SU-DHL-6 (cell line): ENCODE measurements around the gene MYDGF.

Experiments used
- H2AFZ ChIP-seq: fragments of 200-600 bp; sonication (generic); 2 replicates; pipeline ENCODE4 v1.6.1; 2014; ENCODE audit warnings: low read depth, mild to moderate bottlenecking, moderate library complexity, mixed read lengths, antibody characterized with exemption, low read length; ENCODE audit not compliant: severe bottlenecking
- H3F3A ChIP-seq: fragments of 200-600 bp; shearing (Covaris generic); 2 replicates; pipeline ENCODE4 v1.6.0; 2016; ENCODE audit warnings: antibody characterized with exemption, mild to moderate bottlenecking; ENCODE audit not compliant: insufficient read depth
- H3K27ac ChIP-seq: fragments of 200-600 bp; sonication (generic); 2 replicates; pipeline ENCODE4 v1.5.1; 2016; ENCODE audit warnings: low read depth, mild to moderate bottlenecking, low read length, moderate library complexity, mixed read lengths
- H3K27me3 ChIP-seq: fragments of 200-600 bp; sonication (generic), shearing (Covaris generic); 2 replicates; pipeline ENCODE4 v1.6.0; 2014; ENCODE audit warnings: mild to moderate bottlenecking, low read length
- H3K36me3 ChIP-seq: fragments of 200-600 bp; sonication (generic); 2 replicates; pipeline ENCODE4 v1.6.1; 2014; ENCODE audit warnings: mild to moderate bottlenecking, low read length, mixed read lengths
- H3K4me2 ChIP-seq: fragments of 300-600, 200-600 bp; shearing (Covaris generic), sonication (generic); 2 replicates; pipeline ENCODE4 v1.6.0; 2014; ENCODE audit warnings: low read length, low read depth, mild to moderate bottlenecking; ENCODE audit not compliant: poor library complexity, severe bottlenecking
- H3K4me3 ChIP-seq: fragments of 200-600 bp; sonication (generic); 2 replicates; pipeline ENCODE4 v1.5.1; 2014; ENCODE audit warnings: antibody characterized with exemption, low read length, mild to moderate bottlenecking, mixed read lengths; ENCODE audit not compliant: insufficient read depth, poor library complexity, severe bottlenecking
- H3K79me2 ChIP-seq: fragments of 200-600 bp; sonication (generic); 2 replicates; pipeline ENCODE4 v1.6.1; 2014; ENCODE audit warnings: mild to moderate bottlenecking, low read length, moderate library complexity; ENCODE audit not compliant: insufficient read depth
- H3K9ac ChIP-seq: fragments of 200-600 bp; sonication (generic); 2 replicates; pipeline ENCODE4 v1.7.0; 2014; ENCODE audit warnings: mild to moderate bottlenecking, low read length
- H3K9me2 ChIP-seq: fragments of 200-600 bp; sonication (generic); replicated peaks from 2 replicates; pipeline ENCODE4 v1.6.1; 2014; ENCODE audit warnings: low read length; ENCODE audit not compliant: insufficient read depth
- H3K9me3 ChIP-seq: fragments of 200-600 bp; sonication (generic); 2 replicates; pipeline ENCODE4 v1.6.1; 2014; ENCODE audit warnings: low read length, mixed read lengths; ENCODE audit not compliant: insufficient read depth
- H4K20me1 ChIP-seq: fragments of 200-600 bp; sonication (generic); 2 replicates; pipeline ENCODE4 v1.6.1; 2014; ENCODE audit warnings: low read depth, mild to moderate bottlenecking, antibody characterized with exemption, low read length, moderate library complexity, mixed read lengths
- CTCF ChIP-seq: fragments of 200-600 bp; sonication (generic); IDR thresholded peaks from one replicate; pipeline ENCODE4 v1.5.1; 2017; ENCODE audit warnings: antibody characterized with exemption, mild to moderate bottlenecking, low read length, moderate library complexity; ENCODE audit not compliant: insufficient read depth, poor library complexity, severe bottlenecking
- EZH2phosphoT487 ChIP-seq: fragments of 200-600 bp; sonication (generic), shearing (Covaris generic); conservative IDR thresholded peaks from 2 replicates; pipeline ENCODE4 v1.6.1; 2018; ENCODE audit warnings: mild to moderate bottlenecking, antibody characterized with exemption, low read length, moderate library complexity, mixed read lengths

The MYDGF gene

GRCh38 chr19:4656102-4656501 is 14.0 kb downstream of the MYDGF start:
- no peak for TF ChIP-seq CTCF
- TF ChIP-seq EZH2phosphoT487, result no peak
- Histone ChIP-seq H3K9ac (no peak overlapping the region), H3K4me3 (no peak overlapping the region), H3K27me3 (no peaks in the 10 kb centered on the region), H4K20me1 (no peaks in the 10 kb centered on the region), H2AFZ (no peak overlapping the region), H3K79me2 (no peaks in the 10 kb centered on the region; the same call in 1 of the 2 replicates), H3K27ac (no peak overlapping the region), H3K4me2 (no peak overlapping the region), H3K9me3 (no peaks in the 10 kb centered on the region), H3F3A (no peaks in the 10 kb centered on the region), H3K36me3 (no peaks in the 10 kb centered on the region), H3K9me2 (no peaks in the 10 kb centered on the region)

- H3K4me2 ChIP-seq, result no peak overlapping the region
- no peaks in the 10 kb centered on the region for H3K36me3 ChIP-seq
- H3K4me3 ChIP-seq, result no peak overlapping the region
- H2AFZ ChIP-seq, result no peak overlapping the region
- H3F3A ChIP-seq, result no peaks in the 10 kb centered on the region
- no peak overlapping the region for H3K27ac ChIP-seq
- no peaks in the 10 kb centered on the region for H3K27me3 ChIP-seq
- no peak for TF ChIP-seq EZH2phosphoT487
- no peak for TF ChIP-seq CTCF
- H3K9ac ChIP-seq, result no peak overlapping the region
- no peaks in the 10 kb centered on the region for H3K9me2 ChIP-seq
- no peaks in the 10 kb centered on the region for H4K20me1 ChIP-seq
- H3K79me2 ChIP-seq, result no peaks in the 10 kb centered on the region
- no peaks in the 10 kb centered on the region for H3K9me3 ChIP-seq
These were observed 15.4 kb downstream of the MYDGF start for GRCh38 chr19:4654437-4655361.

DNA sequence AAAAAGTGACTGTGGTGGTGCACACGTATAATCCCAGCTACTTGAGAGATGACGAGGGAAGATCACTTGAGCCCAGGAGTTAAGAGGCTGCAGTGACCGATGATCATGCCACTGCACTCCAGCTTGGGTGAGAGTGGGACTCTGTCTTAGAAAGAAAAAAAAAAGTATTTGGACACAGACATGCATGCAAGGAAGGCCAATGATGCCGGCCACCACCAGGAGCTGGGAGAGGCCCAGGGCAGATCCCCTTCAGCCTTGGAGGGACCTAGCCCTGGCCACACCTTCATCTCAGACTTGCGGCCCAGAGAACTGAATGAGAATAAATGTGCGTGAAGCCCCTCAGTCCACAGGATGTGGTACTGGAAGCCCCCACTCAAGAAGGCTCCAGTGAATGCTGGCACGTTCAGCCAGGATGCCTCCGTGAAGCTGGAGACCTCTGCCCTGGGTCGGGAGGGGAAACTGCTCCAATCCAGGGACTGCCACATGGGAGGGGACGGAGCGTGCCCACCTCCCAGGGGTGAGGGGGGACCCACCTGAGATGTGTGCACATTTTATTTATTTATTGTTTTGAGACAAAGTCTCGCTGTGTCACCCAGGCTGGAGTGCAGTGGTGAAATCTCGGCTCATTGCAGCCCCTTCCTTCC is 16.2 kb downstream of the MYDGF start:
- Histone ChIP-seq H3K36me3 (no peaks in the 10 kb centered on the region), H3K4me3 (no peak overlapping the region), H3K27ac (no peak overlapping the region), H3K4me2 (no peak overlapping the region), H4K20me1 (no peaks in the 10 kb centered on the region), H3K9me3 (no peaks in the 10 kb centered on the region), H2AFZ (no peak overlapping the region), H3K27me3 (no peaks in the 10 kb centered on the region), H3F3A (no peaks in the 10 kb centered on the region), H3K9me2 (no peaks in the 10 kb centered on the region), H3K79me2 (peaks cover 6% of the 10 kb centered on the region; the same call in 1 of the 2 replicates), H3K9ac (no peak overlapping the region)
- no peak for TF ChIP-seq EZH2phosphoT487
- no peak for TF ChIP-seq CTCF
